Kidney capillary endothelial cell (primary cell): Measurements from ENCODE around the gene GRPEL2.

ENCODE experiments used
- DNase-seq: peaks from one replicate; pipeline ENCODE4 v3.0.0-alpha.2; 2018; ENCODE audit warnings: low spot score

The GRPEL2 gene

GRCh38 chr5:149357370-149358293 lies 12.3 kb downstream of the GRPEL2 start, which contains the start of gene PCYOX1L:
PCYOX1L (plus strand) TSS chr5:149358046; CDS start chr5:149358069, 23 bp downstream.
- DNase-seq = peak; percentile 89

DNA sequence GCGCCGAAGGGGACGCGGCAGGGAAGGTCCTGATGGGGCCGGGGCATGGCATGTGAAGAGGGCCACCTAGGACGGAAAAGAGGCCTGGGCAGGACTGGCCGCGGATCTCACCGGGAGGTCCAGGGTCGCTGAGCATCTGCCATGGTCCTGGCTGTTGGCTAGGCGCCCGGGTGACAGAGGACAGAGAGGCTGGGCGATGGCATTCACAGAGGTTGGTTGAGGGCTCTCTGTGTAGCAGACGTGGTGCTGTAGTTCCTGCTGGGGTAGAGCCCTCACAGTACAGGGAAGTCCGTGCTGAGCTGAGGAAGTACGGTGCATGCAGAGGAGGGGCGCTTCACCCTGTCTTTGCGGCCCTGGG lies 13.0 kb downstream of the GRPEL2 start:
- DNase-seq = no peak

DNA sequence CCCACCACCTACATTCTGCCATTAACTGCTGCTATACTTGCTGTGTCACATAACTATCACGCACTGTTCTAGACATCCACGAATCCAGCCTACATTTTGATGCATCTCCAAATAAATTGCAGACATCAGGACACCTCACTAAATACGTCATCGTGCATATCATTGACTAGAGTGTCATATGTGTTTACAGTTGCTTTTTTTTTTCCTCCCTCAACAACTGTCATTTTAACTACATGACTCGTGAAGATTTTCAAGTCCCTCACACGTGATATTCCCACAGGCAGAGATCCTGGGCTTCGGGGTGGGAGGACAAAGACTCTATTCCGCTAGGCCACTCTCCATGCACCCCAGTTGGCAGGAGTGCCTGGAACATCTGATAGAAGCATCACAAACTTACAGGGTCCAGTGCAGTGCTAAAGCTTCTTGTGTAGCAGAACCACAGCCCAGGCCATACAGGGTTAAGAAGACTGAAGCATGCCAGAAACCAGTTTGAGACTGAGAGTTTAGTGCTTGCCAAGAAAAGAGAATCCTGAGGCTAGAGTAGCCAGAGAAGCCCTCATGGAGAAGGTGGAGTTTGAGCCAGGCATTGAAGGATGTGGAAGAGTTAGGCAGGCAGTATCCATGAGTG lies 13.7 kb downstream of the GRPEL2 start:
- DNase-seq = no peak

DNA sequence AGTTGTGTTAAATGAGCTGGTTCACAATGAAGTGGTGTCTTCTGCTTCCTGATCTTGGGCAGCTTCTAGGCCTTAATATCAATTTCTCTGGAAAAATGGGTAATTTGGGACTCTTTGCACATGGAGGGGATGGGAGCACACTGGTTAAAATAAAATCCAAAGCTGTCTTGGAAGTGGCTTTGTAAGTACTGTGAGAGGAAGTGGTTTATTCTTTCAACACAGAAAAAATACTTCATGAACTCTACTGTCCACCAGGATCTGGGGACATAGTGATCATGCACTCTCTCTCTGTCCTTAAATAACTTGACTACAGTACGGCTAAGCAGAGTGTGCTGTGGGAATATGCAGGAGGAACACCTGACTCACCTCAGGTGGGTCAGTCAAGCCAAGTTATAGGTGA lies 15.0 kb downstream of the GRPEL2 start:
- no peak for DNase-seq

GRCh38 chr5:149362541-149362940 lies 17.2 kb downstream of the GRPEL2 start:
- DNase-seq = no peak

DNA sequence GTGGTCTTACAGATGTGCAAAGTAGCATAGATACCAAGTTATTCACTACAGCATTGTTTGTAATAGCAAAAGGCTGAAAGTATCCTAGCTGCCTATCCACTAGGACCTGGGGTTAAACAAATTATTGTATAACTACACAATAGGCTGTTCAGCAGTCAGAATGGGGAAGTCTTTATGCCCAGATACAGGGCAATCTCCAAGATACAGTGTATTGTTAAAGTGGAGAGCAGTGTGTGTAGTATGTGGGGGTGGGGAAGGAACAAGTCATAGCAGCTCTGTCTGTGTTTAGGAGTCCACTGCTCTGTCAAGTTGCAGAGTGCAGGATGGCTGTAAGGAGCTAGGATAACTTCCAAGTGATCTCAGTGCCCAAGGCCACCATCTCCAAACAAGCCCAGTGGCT lies 18.1 kb downstream of the GRPEL2 start:
- DNase-seq = no peak

GRCh38 chr5:149363936-149364335 lies 18.6 kb downstream of the GRPEL2 start:
- DNase-seq = no peak

GRCh38 chr5:149364719-149365118 lies 19.4 kb downstream of the GRPEL2 start:
- no peak for DNase-seq

DNA sequence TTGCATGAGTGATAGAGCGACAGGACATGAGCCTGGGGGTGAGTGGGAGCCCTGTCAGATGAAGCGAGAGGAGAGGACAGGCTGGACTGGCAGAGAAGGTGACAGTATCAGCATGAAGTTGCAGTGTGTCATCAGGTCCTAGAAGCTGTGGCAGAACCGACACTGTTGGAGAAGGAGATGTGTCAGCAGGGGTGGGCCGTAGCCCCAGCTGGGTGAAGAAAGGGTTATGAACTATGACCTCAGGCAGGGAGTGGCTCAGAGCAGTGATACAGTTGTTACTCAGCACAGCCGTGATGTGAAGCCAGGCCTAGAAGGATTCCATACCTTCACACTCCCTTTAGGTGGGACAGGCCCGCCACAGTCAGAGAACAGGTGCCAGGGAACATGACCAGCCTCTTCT lies 20.1 kb downstream of the GRPEL2 start:
- DNase-seq = no peak

DNA sequence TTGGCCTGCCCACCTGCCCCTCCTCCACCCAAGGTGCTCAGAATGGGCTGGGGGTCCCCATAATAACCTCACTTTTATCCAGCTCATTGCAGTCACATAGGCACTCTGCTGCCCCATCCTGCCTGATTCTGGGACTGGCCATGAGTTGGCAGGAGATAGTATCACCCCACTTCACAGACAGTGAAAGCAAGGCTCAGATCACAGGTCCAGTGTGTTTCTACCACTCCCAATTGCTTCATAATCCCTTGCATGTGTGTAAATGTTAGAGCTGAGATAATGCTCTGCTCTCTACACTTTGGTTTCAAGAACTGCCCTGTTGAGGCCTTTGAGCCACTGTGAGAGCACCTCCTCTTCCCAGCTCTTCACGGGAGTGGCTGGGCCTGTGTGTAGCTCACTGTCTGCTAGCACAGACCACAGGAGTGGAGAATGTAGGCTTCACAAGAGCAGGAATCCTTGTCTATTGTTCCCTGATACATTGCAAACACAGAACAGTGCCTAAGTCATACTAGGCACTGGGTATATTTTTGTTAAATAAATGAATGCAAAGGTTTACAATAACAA lies 20.9 kb downstream of the GRPEL2 start:
- no peak for DNase-seq

DNA sequence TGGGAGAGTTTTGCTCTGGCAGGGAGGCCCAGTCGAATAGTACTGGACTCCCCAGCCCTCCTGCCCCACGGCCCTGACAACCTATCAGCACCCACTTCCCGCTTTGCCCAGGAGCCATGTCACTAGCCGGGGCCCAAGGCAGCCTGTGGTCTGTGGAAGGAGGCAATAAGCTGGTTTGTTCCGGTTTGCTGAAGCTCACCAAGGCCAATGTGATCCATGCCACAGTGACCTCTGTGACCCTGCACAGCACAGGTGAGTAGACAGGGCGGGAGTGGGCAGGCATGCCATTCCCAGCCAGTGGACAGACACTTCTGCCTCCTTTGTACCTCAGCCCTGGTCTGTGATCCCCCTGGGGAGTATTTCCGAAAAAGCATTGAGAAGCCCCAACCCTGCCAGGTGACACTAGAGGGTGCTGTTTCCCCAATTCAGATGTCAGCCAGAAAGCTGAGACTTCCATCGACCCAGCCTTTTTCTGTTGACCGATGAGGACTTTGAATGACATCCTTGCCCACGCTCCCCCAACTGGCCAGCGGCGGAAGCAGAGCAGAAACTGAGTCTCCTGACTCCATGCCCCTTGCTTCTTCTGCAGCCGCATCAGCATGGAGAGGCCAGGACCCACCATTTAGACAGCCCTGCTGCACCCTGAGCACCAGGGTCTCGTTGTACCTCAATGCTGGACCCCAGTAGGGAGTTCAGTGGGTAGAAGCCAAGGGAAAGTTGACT lies 22.1 kb downstream of the GRPEL2 start:
- DNase-seq = peak; percentile 77

DNA sequence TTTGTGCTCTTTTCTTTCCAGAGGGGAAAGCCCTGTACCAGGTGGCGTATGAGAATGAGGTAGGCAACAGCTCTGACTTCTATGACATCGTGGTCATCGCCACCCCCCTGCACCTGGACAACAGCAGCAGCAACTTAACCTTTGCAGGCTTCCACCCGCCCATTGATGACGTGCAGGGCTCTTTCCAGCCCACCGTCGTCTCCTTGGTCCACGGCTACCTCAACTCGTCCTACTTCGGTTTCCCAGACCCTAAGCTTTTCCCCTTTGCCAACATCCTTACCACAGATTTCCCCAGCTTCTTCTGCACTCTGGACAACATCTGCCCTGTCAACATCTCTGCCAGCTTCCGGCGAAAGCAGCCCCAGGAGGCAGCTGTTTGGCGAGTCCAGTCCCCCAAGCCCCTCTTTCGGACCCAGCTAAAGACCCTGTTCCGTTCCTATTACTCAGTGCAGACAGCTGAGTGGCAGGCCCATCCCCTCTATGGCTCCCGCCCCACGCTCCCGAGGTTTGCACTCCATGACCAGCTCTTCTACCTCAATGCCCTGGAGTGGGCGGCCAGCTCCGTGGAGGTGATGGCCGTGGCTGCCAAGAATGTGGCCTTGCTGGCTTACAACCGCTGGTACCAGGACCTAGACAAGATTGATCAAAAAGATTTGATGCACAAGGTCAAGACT lies 22.8 kb downstream of the GRPEL2 start:
- no peak for DNase-seq

DNA sequence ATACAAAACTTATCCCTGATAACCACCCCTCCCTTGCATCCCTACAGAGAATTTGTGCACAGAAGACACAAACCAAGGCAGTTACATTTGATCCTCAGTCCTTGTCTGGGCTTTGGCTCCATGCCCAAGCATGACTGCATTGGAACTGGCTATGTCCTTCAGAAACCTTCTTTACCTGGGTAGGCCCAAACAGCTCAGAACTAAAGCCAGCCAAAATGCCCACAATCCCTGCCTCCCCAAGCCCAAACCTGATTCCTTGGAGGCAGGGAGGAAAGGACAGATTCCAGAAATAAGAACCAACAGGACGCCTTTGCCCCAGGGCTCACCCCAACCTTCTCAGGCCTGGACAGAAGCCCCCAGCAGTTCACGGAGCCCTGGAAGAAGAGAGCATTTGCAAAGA lies 25.6 kb downstream of the GRPEL2 start:
- no peak for DNase-seq

- peak; percentile 39 for DNase-seq
Measured at GRCh38 chr5:149371296-149371962, 26.1 kb downstream of the GRPEL2 start.

GRCh38 chr5:149372076-149372795 lies 26.9 kb downstream of the GRPEL2 start:
- no peak for DNase-seq

- no peak for DNase-seq
Measured at GRCh38 chr5:149372932-149373331, 27.6 kb downstream of the GRPEL2 start.

DNA sequence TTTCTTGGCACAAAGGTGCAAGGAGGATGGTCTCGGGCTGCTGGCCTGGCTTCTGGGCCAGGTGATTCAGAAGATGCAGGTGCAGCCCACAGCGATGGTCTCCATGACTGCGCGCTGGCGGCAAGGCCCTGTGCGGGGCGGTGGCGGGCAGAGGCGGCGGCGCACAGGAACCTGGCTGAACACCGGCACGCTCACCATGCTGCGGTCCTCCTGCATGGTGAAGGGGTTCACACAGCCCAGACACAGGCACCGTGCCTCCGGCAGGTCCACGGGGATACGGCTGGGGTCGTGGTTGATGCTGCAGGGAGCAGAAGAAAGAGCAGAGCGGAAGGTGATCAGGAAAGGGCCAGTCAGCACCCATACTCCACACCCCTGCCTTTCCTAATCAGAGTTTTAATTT lies 29.0 kb downstream of the GRPEL2 start:
- no peak for DNase-seq

DNA sequence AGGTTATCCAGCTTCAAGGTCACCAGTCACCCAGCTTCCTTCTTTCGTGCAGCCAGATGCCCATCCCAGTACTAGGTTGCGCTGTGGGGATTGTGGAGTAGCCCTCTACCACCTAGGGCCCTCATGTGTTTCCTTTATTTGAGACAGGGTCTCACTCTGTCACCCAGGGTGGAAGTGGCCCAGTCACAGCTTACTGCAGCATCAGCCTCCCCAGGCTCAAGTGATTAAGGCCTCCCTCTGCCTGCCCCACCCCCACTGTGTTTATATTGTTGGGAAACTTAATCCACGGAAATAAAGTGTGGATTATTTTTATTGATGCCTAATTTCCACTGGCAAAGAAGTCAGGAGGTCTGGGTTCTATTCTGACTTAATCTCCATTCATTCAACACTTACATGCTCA lies 29.5 kb downstream of the GRPEL2 start:
- DNase-seq = no peak

GRCh38 chr5:149375434-149375833 lies 30.1 kb downstream of the GRPEL2 start:
- DNase-seq = no peak

DNA sequence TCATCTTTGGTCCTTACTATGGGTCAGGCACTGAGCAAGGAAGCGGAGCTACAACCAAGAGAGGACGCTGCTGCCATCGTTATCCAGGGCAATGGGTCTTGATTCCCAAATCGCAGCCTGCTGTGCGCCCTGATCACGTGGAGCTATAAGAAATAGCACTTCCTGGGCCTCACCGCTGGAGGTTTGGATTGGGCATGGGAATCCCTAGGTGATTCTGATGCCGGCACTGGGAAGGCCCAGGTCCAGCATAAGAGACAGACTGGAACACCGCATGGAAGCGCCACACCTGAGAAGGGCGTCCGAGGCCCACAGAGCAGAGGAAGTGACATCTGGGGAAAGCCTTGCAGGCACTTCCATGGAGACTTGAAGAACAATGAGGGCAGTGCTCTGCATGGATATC lies 30.8 kb downstream of the GRPEL2 start:
- DNase-seq = no peak
